Measurements from ENCODE around the gene SLC27A5. TPM values are rescaled to one million over a fixed set of nuclear protein-coding genes. Genes with fewer than 3 reads are reported as not detected.

The SLC27A5 gene
- total RNA-seq, result 22.4 and 26.7 TPM in 2 replicates

GRCh38 chr19:58511353-58512208, at the start of gene SLC27A5:
Gene SLC27A5 (minus strand): TSS chr19:58511992. CDS start chr19:58511955, 37 bp downstream.

GRCh38 chr19:58558066-58558622, 46.4 kb upstream of the SLC27A5 start, which contains the start of gene UBE2M:
Gene UBE2M (minus strand): TSS chr19:58558611. CDS start chr19:58558381, 230 bp downstream.

GRCh38 chr19:58554494-58555368, 42.9 kb upstream of the SLC27A5 start, which contains the start of gene CHMP2A:
Gene CHMP2A (minus strand): TSS chr19:58555105. CDS start chr19:58554212, 893 bp downstream.

GRCh38 chr19:58543826-58544590, 32.2 kb upstream of the SLC27A5 start, which contains the start of gene TRIM28:
Gene TRIM28 (plus strand): TSS chr19:58544064. CDS start chr19:58544758, 694 bp downstream.

GRCh38 chr19:58519355-58520256, 7.8 kb upstream of the SLC27A5 start, which contains the start of gene ZBTB45:
Gene ZBTB45 (minus strand): TSS chr19:58519810. CDS start chr19:58517673, 2,137 bp downstream.

GRCh38 chr19:58475714-58476497, 35.9 kb downstream of the SLC27A5 start, which contains the start of gene ZNF446:
Gene ZNF446 (plus strand): TSS chr19:58476352. CDS start chr19:58477219, 867 bp downstream.

GRCh38 chr19:58466760-58467589, 44.8 kb downstream of the SLC27A5 start, which contains the start of gene ZNF324:
Gene ZNF324 (plus strand): TSS chr19:58467080. CDS start chr19:58469186, 2,106 bp downstream.

GRCh38 chr19:58451358-58452101, 60.3 kb downstream of the SLC27A5 start, which contains the start of gene ZNF324B:
Gene ZNF324B (plus strand): TSS chr19:58451622. CDS start chr19:58453702, 2,080 bp downstream.

Other genes starting within 250 kb of the SLC27A5 start
- 3.3 and 5.2 TPM in 2 replicates for gene ZNF8, start 233.0 kb downstream of the SLC27A5 start, total RNA-seq
- 17.9 and 30.4 TPM in 2 replicates for gene ERVK3-1, start 206.6 kb downstream of the SLC27A5 start, total RNA-seq
- gene ZSCAN22, start 185.0 kb downstream of the SLC27A5 start, total RNA-seq, result 1.9 and 2.3 TPM in 2 replicates
- 10.2 and 28.2 TPM in 2 replicates for gene A1BG, start 158.5 kb downstream of the SLC27A5 start, total RNA-seq
- 0.65 and 0.78 TPM in 2 replicates for gene ZNF497, start 149.2 kb downstream of the SLC27A5 start, total RNA-seq
- gene ZNF837, start 131.0 kb downstream of the SLC27A5 start, total RNA-seq, result 2.9 and 3.1 TPM in 2 replicates
- 2,475 and 2,576 TPM in 2 replicates for gene RPS5, start 124.7 kb downstream of the SLC27A5 start, total RNA-seq
- 3.8 and 4.2 TPM in 2 replicates for gene RNF225, start 116.3 kb downstream of the SLC27A5 start, total RNA-seq
- 7.0 and 13.4 TPM in 2 replicates for gene ZNF584, start 103.3 kb downstream of the SLC27A5 start, total RNA-seq
- gene ZNF132, start 71.8 kb downstream of the SLC27A5 start, total RNA-seq, result 2.8 and 3.3 TPM in 2 replicates
- gene ZNF324B, start 60.4 kb downstream of the SLC27A5 start, total RNA-seq, result 5.4 and 9.4 TPM in 2 replicates
- 15.4 and 16.2 TPM in 2 replicates for gene ZNF324, start 44.9 kb downstream of the SLC27A5 start, total RNA-seq
- gene ZNF446, start 35.6 kb downstream of the SLC27A5 start, total RNA-seq, result 9.1 and 12.2 TPM in 2 replicates
- gene ZBTB45, start 7.8 kb upstream of the SLC27A5 start, total RNA-seq, result 16.3 and 20.7 TPM in 2 replicates
- gene TRIM28, start 32.1 kb upstream of the SLC27A5 start, total RNA-seq, result 425 and 465 TPM in 2 replicates
- 132 and 155 TPM in 2 replicates for gene CHMP2A, start 43.1 kb upstream of the SLC27A5 start, total RNA-seq
- 41.6 and 48.6 TPM in 2 replicates for gene UBE2M, start 46.6 kb upstream of the SLC27A5 start, total RNA-seq
- gene MZF1, start 61.3 kb upstream of the SLC27A5 start, total RNA-seq, result 7.5 and 9.3 TPM in 2 replicates

All from airway epithelial cell (primary cell).